Measurements from ENCODE around the gene TWF2.

TWF2 gene

DNA sequence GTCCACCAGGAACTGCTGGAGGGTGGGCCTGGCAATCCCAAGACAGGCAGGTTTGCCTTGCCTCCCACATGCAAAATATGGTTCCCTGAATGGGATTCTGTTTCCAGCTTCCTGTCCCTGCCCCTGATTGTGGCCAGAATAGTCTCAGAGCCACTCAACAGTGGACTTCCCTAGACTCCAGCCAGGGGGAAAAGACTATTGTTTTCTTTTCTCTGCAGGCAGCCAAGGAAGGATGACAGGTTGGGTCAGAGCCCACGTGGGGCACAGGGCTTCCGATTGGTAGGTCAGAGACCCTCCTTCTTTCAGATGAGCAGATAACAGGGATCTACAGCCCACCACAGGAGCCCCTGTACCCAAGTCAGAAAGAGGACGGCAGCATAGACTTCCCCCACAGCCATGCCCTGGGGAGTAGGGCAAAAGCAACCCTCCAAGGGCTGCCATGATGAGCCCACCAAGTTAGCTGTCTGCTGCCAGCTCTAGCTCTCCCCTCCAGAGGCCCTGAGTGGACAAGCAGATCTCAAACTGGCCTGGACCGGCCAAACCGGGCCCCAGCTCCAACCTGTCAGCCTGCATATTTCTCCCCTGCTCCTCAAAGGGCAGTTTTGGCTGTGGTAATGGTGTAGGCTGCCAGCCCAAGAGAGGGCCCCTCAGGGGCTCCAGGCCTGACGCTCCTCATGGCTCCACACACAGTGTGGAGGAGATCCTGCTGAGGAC is 19.9 kb downstream of the TWF2 start:
- no peaks in the 10 kb centered on the region for H3K9me3 ChIP-seq
- H3K27ac ChIP-seq: peak overlapping the region; percentile 57
- H3K4me1 ChIP-seq: peaks cover 81% of the 10 kb centered on the region
- no peak for TF ChIP-seq Cebpa-rat (IDR thresholded peaks at IDR 0.05)
- peak overlapping the region; percentile 6; the same call in 1 of the 2 replicates for H3K4me3 ChIP-seq
- peaks cover 50% of the 10 kb centered on the region for H3K36me3 ChIP-seq
- H3K27me3 ChIP-seq: no peaks in the 10 kb centered on the region
- H3K9ac ChIP-seq: peak overlapping the region; percentile 7; the same call in 1 of the 2 replicates
- no peaks in the 10 kb centered on the region for H4K20me1 ChIP-seq
- peak overlapping the region; percentile 80 for H3K4me2 ChIP-seq

DNA sequence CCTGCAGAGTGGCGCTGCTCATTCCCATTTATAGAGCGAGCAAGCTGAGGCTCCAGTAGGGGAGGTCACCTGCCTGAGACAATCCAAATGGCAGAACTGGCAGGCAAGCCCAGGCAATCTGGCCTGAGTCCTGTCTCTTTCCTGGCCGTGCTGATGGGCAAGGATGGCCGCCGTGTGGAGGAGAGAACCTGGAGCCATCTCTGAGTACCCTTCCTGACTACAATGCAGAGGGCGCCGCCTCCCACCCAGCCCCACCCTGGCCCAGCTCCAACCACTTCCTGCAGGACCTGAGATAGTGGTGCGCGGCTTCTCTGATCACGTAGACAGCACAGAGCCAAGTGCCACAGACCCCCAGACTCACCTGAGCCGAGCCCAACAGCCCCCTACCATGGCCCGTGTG is 20.5 kb downstream of the TWF2 start:
- H3K9ac ChIP-seq: 0 out of 2 replicates have a peak overlapping the region, but pooled peaks have one; percentile 7

DNA sequence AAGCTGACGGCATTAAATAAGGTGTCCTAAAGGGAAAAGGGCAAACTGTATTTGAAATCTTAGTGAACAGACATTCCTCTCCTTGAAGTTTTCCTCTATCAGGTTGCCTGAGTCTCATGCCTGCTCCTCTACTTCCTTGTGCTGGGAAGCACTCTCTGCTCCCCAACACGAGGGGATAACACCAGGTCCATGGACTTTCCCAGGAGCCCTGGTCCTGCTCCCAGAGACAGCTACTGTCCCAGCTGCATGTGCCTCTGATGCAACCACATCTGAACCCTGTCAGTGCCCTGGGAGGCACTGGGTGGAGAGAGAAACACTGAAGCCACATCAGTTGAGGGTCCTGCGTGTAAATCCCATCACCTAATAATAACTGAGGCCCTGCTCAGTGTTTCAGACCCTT is 20.9 kb downstream of the TWF2 start:
- H3K4me3 ChIP-seq: no peak overlapping the region
- H3K27ac ChIP-seq: peak overlapping the region; percentile 59
- no peaks in the 10 kb centered on the region for H3K27me3 ChIP-seq
- H3K9me3 ChIP-seq: no peaks in the 10 kb centered on the region
- H4K20me1 ChIP-seq: no peaks in the 10 kb centered on the region
- peaks cover 71% of the 10 kb centered on the region for H3K4me1 ChIP-seq
- no peak for TF ChIP-seq Cebpa-rat (IDR thresholded peaks at IDR 0.05)
- H3K4me2 ChIP-seq: peak overlapping the region; percentile 80
- peaks cover 60% of the 10 kb centered on the region for H3K36me3 ChIP-seq
- H3K9ac ChIP-seq: no peak overlapping the region

More for the DNA sequence above, 20.5 kb downstream of the TWF2 start:
- peaks cover 75% of the 10 kb centered on the region for H3K4me1 ChIP-seq
- H3K4me2 ChIP-seq: peak overlapping the region; percentile 80
- peak overlapping the region; percentile 6; the same call in 1 of the 2 replicates for H3K4me3 ChIP-seq
- H4K20me1 ChIP-seq: no peaks in the 10 kb centered on the region
- H3K9me3 ChIP-seq: no peaks in the 10 kb centered on the region
- peak overlapping the region; percentile 59 for H3K27ac ChIP-seq
- peaks cover 57% of the 10 kb centered on the region for H3K36me3 ChIP-seq
- TF ChIP-seq Cebpa-rat (IDR thresholded peaks at IDR 0.05): no peak
- H3K27me3 ChIP-seq: no peaks in the 10 kb centered on the region

DNA sequence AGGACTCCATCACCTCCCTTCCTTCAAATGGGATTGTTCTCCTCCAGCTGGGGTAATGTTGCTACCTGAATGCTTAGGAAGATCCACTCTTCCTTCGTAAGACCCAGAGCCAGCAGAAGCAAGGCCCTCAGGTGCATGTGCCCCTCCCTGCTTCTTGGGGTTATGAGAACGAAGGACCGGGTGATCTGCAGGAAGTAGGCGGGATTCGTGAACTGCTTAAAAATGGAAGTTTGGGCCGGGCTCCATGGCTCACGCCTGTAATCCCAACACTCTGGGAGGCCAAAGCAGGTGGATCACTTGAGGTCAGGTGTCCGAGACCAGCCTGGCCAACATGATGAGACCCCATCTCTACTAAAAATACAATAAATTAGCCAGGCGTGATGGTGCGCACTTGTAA is 21.6 kb downstream of the TWF2 start:
- Histone ChIP-seq H3K36me3 (peaks cover 60% of the 10 kb centered on the region), H3K9ac (no peak overlapping the region), H3K9me3 (no peaks in the 10 kb centered on the region), H3K4me1 (peaks cover 64% of the 10 kb centered on the region), H4K20me1 (no peaks in the 10 kb centered on the region), H3K4me3 (no peak overlapping the region), H3K27me3 (no peaks in the 10 kb centered on the region), H3K4me2 (peak overlapping the region; percentile 80), H3K27ac (0 out of 2 replicates have a peak overlapping the region, but pooled peaks have one; percentile 5)
- TF ChIP-seq Cebpa-rat (IDR thresholded peaks at IDR 0.05): no peak

- Histone ChIP-seq H3K36me3 (peaks cover 60% of the 10 kb centered on the region), H3K9ac (no peak overlapping the region), H3K27me3 (no peaks in the 10 kb centered on the region), H3K4me2 (peak overlapping the region; percentile 80), H3K4me1 (peaks cover 58% of the 10 kb centered on the region), H3K9me3 (no peaks in the 10 kb centered on the region), H4K20me1 (no peaks in the 10 kb centered on the region), H3K27ac (peak overlapping the region; percentile 5; the same call in 1 of the 2 replicates), H3K4me3 (no peak overlapping the region)
- TF ChIP-seq Cebpa-rat (IDR thresholded peaks at IDR 0.05): no peak
Measured at GRCh38 chr3:52216585-52217408, 22.2 kb downstream of the TWF2 start.

GRCh38 chr3:52215351-52215750 is 23.6 kb downstream of the TWF2 start:
- Histone ChIP-seq H4K20me1 (no peaks in the 10 kb centered on the region), H3K27me3 (no peaks in the 10 kb centered on the region), H3K4me2 (no peak overlapping the region), H3K9me3 (no peaks in the 10 kb centered on the region), H3K36me3 (peaks cover 64% of the 10 kb centered on the region), H3K4me1 (peaks cover 44% of the 10 kb centered on the region), H3K4me3 (no peak overlapping the region), H3K9ac (no peak overlapping the region), H3K27ac (no peak overlapping the region)
- no peak for TF ChIP-seq Cebpa-rat (IDR thresholded peaks at IDR 0.05)

DNA sequence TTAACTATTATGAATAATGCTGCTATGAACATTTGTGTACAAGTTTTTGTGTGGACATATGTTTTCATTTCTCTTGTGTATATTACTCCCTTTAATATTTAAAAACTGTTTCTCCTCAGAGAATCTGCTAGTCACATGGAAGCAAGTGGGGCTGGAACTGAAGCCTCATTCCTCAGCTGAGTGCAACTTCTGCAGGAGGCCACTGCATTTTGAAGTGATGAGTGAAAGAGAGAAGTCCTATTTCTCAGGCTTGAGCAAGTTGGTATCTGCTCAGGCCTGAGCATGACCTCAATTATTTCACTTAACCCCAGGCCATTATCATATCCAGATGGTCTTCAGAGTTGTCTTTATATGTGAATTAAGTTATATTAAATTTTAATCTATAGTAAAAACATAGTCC is 25.1 kb downstream of the TWF2 start:
- peaks cover 32% of the 10 kb centered on the region for H3K4me1 ChIP-seq
- H3K9me3 ChIP-seq: no peaks in the 10 kb centered on the region
- no peaks in the 10 kb centered on the region for H4K20me1 ChIP-seq
- TF ChIP-seq Cebpa-rat (IDR thresholded peaks at IDR 0.05): no peak
- peaks cover 79% of the 10 kb centered on the region for H3K36me3 ChIP-seq
- H3K27me3 ChIP-seq: no peaks in the 10 kb centered on the region
- no peak overlapping the region for H3K9ac ChIP-seq
- no peak overlapping the region for H3K4me3 ChIP-seq
- no peak overlapping the region for H3K4me2 ChIP-seq
- no peak overlapping the region for H3K27ac ChIP-seq

- Histone ChIP-seq H3K36me3 (peaks cover 88% of the 10 kb centered on the region), H4K20me1 (no peaks in the 10 kb centered on the region), H3K4me3 (no peak overlapping the region), H3K9ac (no peak overlapping the region), H3K27ac (no peak overlapping the region), H3K27me3 (no peaks in the 10 kb centered on the region), H3K4me1 (peaks cover 23% of the 10 kb centered on the region), H3K4me2 (no peak overlapping the region), H3K9me3 (no peaks in the 10 kb centered on the region)
- no peak for TF ChIP-seq Cebpa-rat (IDR thresholded peaks at IDR 0.05)
Measured at GRCh38 chr3:52213005-52213404, 26.0 kb downstream of the TWF2 start.

GRCh38 chr3:52211268-52211891 is 27.6 kb downstream of the TWF2 start:
- Histone ChIP-seq H3K4me1 (peaks cover 6% of the 10 kb centered on the region), H3K27me3 (no peaks in the 10 kb centered on the region), H4K20me1 (no peaks in the 10 kb centered on the region), H3K9me3 (no peaks in the 10 kb centered on the region), H3K9ac (no peak overlapping the region), H3K4me3 (no peak overlapping the region), H3K4me2 (no peak overlapping the region), H3K36me3 (peaks cover 100% of the 10 kb centered on the region), H3K27ac (no peak overlapping the region)
- TF ChIP-seq Cebpa-rat (IDR thresholded peaks at IDR 0.05): no peak

Data from BLaER1 (cell line).